T-helper 2 cell (primary cell): ENCODE data around the gene B3GNT7.
A peak's percentile ranks its signal among the peaks of the same experiment; 100 is the strongest.
"Not testable (repeated sequence)": the region's sequence is repeated elsewhere in the genome, so short reads cannot be mapped to it uniquely, and the experiment has no call there.

Experiments
- DNase-seq, 5 experiments: peaks; one replicate each; pipeline versions ENCODE4 v3.0.0 to v3.0.0-alpha.2; 2012 to 2022

Gene B3GNT7

DNA sequence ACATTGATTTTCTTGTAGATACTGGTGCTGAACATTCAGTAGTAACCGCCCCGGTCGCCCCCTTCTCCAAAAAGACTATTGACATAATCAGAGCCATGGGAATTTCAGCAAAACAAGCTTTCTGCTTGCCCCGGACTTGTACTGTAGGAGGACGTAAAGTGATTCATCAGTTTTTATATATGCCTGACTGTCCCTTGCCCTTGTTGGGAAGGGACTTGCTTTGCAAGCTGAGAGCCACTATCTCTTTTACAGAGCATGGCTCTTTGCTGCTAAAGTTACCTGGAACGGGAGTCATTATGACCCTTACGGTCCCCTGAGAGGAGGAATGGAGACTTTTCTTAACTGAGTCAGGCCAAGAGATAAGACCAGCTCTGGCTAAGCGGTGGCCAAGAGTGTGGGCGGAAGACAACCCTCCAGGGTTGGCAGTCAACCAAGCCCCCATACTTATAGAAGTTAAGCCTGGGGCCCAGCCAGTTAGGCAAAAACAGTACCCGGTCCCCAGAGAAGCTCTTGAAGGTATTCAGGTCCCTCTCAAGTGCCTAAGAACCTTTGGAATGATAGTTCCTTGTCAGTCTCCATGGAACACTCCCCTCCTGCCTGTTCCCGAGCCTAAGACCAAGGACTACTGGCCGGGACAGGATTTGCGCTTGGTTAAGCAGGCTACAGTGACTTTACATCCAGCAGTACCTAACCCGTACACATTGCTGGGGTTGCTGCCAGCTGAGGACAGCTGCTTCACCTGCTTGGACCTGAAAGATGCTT lies 8.1 kb downstream of the B3GNT7 start:
- not testable (repeated sequence) for DNase-seq

GRCh38 chr2:231404183-231404578 lies 8.7 kb downstream of the B3GNT7 start:
- DNase-seq: not testable (repeated sequence)

- DNase-seq: peak in 1 of 5 experiments; percentile 31
These were observed 10.3 kb downstream of the B3GNT7 start for GRCh38 chr2:231405601-231406367.

GRCh38 chr2:231407686-231408085 lies 12.2 kb downstream of the B3GNT7 start:
- DNase-seq: not testable (repeated sequence)

DNA sequence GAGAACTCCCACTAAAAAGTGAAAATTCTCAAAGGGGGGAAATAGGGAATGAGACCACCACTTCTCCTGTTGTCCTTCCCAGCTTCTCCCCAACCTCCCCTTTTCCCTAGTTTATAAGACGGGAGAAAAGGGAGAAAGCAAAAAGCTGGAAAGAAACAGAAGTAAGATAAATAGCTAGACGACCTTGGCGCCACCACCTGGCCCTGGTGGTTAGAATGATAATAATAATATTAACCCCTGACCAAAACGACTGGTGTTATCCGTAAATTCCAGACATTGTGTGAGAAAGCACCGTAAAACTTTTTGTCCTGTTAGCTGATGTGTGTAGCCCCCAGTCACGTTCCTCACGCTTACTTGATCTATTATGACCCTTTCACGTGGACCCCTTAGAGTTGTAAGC lies 12.8 kb downstream of the B3GNT7 start:
- not testable (repeated sequence) for DNase-seq

GRCh38 chr2:231409776-231410175 lies 14.3 kb downstream of the B3GNT7 start:
- DNase-seq: no peak

GRCh38 chr2:231410293-231411004 lies 14.9 kb downstream of the B3GNT7 start:
- no peak for DNase-seq

DNA sequence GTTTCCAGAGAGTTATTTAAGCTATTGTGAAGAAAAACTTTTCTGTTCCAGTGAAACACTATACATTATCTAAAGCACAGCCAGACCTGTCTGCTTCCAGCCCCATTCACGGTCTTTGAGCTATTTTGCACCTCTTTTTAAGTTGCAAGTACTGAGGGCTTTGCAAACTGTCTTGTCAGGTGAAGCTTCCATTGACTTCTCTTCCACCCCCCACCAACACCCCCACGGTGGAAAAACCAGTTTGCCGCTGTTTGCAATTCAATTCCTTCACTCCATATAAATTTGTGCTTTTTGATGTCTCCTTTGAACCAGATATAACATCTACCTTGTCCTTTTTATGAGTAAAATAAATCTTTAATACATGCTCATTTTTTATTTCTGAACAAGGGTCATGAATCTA lies 15.7 kb downstream of the B3GNT7 start:
- DNase-seq: no peak

- DNase-seq: peak; percentile 26 to 62 (median 44)
These were observed 16.5 kb downstream of the B3GNT7 start for GRCh38 chr2:231411831-231412617.

- DNase-seq: no peak
These were observed 17.1 kb downstream of the B3GNT7 start for GRCh38 chr2:231412618-231412963.

DNA sequence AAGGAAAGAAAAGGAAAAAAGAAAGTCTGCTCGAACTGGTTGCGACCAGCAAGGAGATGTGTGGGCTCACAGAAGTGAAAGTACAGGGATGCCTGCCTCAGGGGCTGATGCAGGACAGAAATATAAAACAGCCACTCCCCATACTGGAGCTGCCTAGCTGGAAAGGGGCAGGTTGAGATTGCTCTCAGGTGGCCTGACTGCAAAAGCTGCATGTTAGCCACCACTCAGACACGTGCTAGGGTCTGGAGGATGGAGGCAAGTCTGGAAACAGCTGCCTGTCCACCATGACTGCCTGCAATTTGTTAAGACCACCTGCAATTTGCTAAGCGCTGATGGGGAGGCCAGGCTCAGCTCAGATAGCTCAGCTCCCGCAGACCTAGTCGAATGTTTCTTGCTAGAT lies 17.9 kb downstream of the B3GNT7 start:
- DNase-seq: no peak

DNA sequence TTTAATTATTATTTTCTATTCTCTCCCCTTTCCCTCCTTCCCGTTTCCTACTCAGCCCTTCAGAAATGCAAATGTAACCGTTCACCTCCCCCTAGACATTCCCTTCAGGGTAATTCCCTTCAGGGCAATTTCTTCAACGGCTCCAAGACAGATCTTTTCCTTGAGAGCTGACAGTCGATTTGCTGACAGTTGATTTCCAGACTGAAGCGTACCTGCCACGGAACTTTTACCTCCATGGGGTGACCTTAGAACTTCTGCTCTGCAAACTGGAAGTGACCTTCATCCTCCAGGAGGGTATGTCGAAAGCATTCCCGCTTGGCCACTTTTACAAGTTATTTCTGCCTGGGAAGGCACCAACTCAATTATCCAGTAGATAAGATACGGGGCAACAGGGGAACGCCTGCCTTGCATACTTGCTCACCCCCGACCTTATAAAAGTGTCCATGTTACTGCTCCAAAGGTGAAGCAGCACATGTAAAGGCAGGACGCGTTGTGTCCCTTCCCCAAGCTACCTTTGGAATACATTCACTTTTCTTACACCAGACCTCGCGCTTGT lies 18.5 kb downstream of the B3GNT7 start:
- no peak for DNase-seq

GRCh38 chr2:231415029-231415428 lies 19.5 kb downstream of the B3GNT7 start:
- DNase-seq: no peak

DNA sequence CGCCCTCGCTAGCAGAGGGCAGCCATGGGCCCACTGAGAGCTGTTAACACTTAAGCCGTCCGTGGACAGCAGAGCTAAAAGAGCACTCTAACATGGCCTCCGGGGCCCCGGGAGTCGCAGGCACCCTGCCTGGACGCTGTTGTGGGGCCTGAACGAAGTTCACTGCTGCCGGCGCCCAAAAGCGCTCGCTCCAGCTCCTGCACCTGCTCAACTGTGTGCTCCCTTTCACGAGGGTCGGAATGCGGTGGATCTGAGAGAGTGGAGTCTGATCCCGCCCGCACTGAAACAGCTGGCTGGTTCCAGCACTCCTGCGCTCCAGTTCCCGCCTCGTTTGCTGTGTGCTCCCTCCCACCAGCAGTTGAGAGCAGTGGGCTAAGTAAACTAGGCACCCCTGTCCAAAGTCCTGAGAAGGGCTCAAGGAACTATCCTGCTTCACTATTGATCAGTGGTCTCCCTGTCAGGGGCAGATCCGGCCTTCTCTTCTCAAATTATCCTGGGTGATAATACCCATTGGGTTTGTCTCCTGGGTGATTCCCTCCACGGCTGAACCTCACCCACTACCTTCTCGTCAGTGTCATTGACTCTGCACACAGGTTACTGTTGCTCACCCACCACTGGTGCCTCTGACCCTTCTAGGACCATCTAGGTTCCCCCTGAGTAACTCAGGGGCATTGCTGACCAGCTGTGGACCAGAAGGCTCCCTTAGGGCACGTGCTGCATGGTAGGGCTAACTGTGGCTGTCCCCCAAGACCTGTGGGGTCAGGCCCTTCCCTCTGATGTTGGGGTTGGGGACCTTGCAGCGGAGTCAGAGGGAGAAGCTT lies 23.5 kb downstream of the B3GNT7 start:
- DNase-seq: no peak

GRCh38 chr2:231421051-231421580 lies 25.6 kb downstream of the B3GNT7 start:
- no peak for DNase-seq

DNA sequence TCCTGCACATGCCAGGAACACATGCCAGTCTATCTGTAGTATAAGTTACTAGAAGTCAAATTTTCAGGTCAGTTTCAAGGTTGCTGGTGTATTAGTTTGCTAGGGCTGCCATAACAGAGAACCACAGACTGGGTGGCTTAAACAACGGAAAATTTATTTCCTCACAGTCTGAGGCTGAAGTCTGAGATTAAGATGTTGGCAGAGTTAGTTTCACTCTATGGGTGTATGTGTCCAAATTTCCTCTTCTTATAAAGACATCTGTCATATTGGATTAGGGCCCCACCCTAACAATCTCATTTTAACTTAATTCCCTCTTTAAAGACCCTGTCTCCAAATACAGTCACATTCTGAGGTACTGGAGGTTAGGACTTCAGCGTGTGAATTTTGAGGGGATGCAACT lies 26.5 kb downstream of the B3GNT7 start:
- no peak for DNase-seq

- DNase-seq: no peak
These were observed 27.7 kb downstream of the B3GNT7 start for GRCh38 chr2:231423176-231423575.

GRCh38 chr2:231425291-231425810 lies 29.8 kb downstream of the B3GNT7 start:
- DNase-seq: peak in 1 of 5 experiments; percentile 21

GRCh38 chr2:231425811-231426703 lies 30.5 kb downstream of the B3GNT7 start:
- peak in 3 of 5 experiments; percentile 24 to 94 (median 64) for DNase-seq

GRCh38 chr2:231427116-231427515 lies 31.6 kb downstream of the B3GNT7 start:
- DNase-seq: peak in 1 of 5 experiments; percentile 44
